Adipocyte (in vitro differentiated cells): Measurements from ENCODE around the gene POU6F2.
"Not testable (repeated sequence)": the region's sequence is repeated elsewhere in the genome, so short reads cannot be mapped to it uniquely, and the experiment has no call there.

Experiments used
- DNase-seq: peaks from one replicate; pipeline ENCODE4 v3.0.0-alpha.2; 2015; ENCODE audit warnings: low read depth
- H3K27me3 ChIP-seq: replicated peaks from 2 replicates; pipeline ENCODE4 v1.7.0; 2013; ENCODE audit warnings: mild to moderate bottlenecking, low read length, moderate library complexity; ENCODE audit not compliant: control insufficient read depth, insufficient read depth
- H3K36me3 ChIP-seq: 2 replicates; pipeline ENCODE4 v1.7.0; 2013; ENCODE audit warnings: low read length, mild to moderate bottlenecking, moderate library complexity; ENCODE audit not compliant: control insufficient read depth, insufficient read depth, severe bottlenecking
- H3K4me1 ChIP-seq: 2 replicates; pipeline ENCODE4 v1.7.0; 2013; ENCODE audit warnings: mild to moderate bottlenecking, low read length, moderate library complexity; ENCODE audit not compliant: control insufficient read depth, insufficient read depth
- H3K4me3 ChIP-seq: 2 replicates; pipeline ENCODE4 v1.7.0; 2013; ENCODE audit warnings: mild to moderate bottlenecking, low read length, moderate library complexity
- H3K9ac ChIP-seq: 2 replicates; pipeline ENCODE4 v1.7.0; 2013; ENCODE audit warnings: mild to moderate bottlenecking, low read length, moderate library complexity
- H3K9me3 ChIP-seq: 2 replicates; pipeline ENCODE4 v1.7.0; 2013; ENCODE audit warnings: mild to moderate bottlenecking, low read length, moderate library complexity; ENCODE audit not compliant: control insufficient read depth

Gene POU6F2

DNA sequence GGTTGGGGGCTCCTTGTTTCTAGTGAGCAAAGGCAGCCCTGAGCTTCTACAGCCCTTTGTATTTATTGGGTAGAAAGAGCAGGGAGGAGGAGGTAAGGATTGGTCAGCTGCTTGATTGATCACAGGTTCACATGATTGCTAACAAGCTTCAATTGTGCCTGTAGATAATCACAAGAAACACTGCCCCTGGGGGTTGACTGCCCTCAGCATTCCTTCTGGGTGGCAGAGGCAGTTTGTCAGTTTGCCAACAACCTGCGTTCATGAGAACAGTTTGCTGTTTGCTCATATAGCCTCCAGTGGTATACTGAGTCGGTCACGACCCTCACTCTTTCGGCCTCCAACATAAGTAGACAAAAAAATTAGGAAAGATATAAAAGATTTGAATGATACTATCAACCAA, 30.2 kb upstream of the POU6F2 start:
- not testable (repeated sequence) for H3K27me3 ChIP-seq, H3K9me3 ChIP-seq, H3K36me3 ChIP-seq, H3K4me3 ChIP-seq, H3K9ac ChIP-seq, DNase-seq, H3K4me1 ChIP-seq

DNA sequence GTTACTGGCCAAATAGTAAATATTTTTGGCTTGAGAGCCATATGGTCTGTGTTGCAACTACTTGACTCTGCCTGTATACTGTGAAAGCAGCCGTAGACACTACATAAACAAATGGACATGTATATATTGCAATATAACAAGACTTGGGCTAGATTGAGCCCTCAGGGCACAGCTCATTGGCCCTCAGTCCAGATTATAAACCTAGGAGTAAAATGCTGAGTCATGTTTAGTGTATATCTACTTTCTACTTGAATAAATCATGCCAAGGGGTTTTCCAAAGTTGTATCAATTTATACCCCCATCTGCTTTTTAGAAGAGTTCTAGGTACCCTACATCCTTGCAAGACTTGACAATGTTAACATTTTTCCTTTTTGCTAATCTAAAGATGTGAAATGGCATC, 27.4 kb upstream of the POU6F2 start:
- DNase-seq, result peak; percentile 12

DNA sequence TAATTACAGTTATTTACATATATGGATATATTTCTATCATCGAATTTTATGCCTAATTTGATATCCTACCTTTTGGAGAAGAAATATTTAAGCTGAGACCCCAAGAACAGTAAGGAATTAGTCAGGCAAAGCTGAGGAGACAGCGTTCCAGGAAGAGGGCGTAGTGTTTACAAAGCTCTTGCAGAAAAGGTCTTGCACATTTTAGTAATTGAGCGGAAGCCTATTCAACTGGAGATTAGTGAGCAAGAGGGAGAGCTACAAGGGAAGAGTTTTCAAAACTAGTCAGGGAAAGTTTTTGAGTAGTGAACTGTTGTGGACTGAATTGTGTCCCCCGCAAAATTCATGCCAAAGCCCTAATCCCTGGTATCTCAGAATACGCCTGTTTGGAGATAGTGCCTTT, 26.5 kb upstream of the POU6F2 start:
- no peak overlapping the region for H3K9ac ChIP-seq
- H3K9me3 ChIP-seq, result no peaks in the 10 kb centered on the region
- DNase-seq, result no peak
- H3K27me3 ChIP-seq, result no peaks in the 10 kb centered on the region
- peaks cover 11% of the 10 kb centered on the region for H3K4me1 ChIP-seq
- H3K4me3 ChIP-seq, result no peak overlapping the region
- no peaks in the 10 kb centered on the region for H3K36me3 ChIP-seq

More for the DNA sequence above, 27.4 kb upstream of the POU6F2 start:
- Histone ChIP-seq H3K9ac (no peak overlapping the region), H3K36me3 (no peaks in the 10 kb centered on the region), H3K9me3 (no peaks in the 10 kb centered on the region), H3K4me1 (peaks cover 11% of the 10 kb centered on the region), H3K27me3 (peaks cover 4% of the 10 kb centered on the region), H3K4me3 (no peak overlapping the region)

DNA sequence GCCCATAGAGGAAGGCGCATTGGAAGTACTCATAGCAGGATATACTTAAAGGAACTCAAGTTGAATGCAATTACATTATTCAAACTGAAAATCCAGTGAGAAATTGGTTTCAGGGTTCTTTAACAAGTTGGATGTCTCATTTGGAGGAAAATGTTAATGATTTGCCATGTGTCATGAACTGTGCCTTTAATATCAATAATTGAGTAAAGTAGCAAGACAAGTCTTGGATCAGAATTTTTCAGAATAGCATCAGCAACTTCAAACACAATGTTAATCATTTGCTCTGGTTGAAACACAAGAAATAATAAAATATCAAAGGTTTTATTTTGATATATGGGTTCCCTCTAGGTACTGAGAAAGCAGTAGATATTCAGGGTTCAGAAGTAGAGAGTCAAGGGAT, 24.5 kb upstream of the POU6F2 start:
- Histone ChIP-seq H3K4me1 (peaks cover 11% of the 10 kb centered on the region), H3K36me3 (no peaks in the 10 kb centered on the region), H3K9ac (no peak overlapping the region), H3K4me3 (no peak overlapping the region), H3K27me3 (no peaks in the 10 kb centered on the region), H3K9me3 (no peaks in the 10 kb centered on the region)
- DNase-seq, result no peak

DNA sequence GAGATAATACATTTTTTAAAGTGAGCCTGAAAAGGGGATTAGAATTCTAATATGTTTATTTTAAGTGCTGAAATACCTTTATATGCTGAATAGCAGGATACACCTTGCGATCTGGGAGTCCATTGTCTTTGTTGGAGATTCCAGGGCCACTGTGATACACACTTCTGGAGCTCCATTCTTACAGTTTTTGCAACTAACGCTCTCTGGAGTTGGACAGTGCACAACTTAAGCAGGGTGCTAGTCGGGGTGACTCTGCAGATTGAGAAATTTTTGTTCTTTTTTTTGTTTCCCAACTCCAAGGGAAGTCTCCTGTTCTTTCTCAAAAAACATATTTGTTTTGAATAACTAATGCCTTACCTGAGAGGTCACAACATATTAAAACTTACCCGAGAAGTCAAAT, 23.7 kb upstream of the POU6F2 start:
- Histone ChIP-seq H3K9ac (no peak overlapping the region), H3K36me3 (no peaks in the 10 kb centered on the region), H3K4me3 (no peak overlapping the region), H3K9me3 (no peaks in the 10 kb centered on the region), H3K27me3 (no peaks in the 10 kb centered on the region), H3K4me1 (peaks cover 11% of the 10 kb centered on the region)
- DNase-seq, result no peak

DNA sequence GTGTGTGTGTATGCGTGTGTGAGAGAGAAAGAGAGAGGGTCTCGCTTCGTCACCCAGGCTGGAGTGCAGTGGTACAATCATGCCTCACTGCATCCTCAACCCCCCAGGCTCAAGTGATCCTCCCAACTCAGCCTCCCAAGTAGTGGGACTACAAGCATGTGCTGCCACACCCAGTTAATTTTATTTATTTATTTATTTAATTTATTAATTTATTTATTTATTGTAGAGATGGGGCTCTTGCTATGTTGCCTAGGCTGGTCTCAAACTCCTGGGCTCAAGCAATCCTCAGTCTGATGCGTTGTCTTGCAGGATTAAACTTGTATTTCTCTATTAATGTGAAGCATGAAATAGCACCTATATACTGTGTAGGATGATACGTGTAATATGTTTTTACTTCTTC, 21.8 kb upstream of the POU6F2 start:
- Histone ChIP-seq H3K36me3 (no peaks in the 10 kb centered on the region), H3K9ac (no peak overlapping the region), H3K4me1 (peaks cover 6% of the 10 kb centered on the region), H3K27me3 (no peaks in the 10 kb centered on the region), H3K9me3 (no peaks in the 10 kb centered on the region), H3K4me3 (no peak overlapping the region)
- DNase-seq, result no peak

DNA sequence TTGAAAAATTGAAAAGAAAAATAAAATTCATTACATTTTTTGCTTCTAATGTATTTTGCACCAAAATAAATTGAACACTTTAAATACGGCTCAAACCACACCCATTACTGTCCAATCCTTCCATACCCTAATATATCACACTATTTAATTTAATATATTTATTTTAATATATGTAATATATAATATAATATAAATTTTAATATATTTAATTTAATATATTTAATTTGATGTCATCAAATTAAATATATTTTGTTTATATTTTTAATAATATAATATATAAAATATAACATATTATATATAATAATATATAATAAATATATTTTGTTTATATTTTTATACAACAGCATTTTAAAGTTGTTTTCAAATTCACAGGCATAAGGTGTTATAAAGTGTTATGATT, 15.7 kb upstream of the POU6F2 start:
- Histone ChIP-seq H3K4me3 (no peak overlapping the region), H3K36me3 (no peaks in the 10 kb centered on the region), H3K9ac (no peak overlapping the region), H3K27me3 (no peaks in the 10 kb centered on the region), H3K9me3 (peaks cover 5% of the 10 kb centered on the region), H3K4me1 (no peaks in the 10 kb centered on the region)
- no peak for DNase-seq

DNA sequence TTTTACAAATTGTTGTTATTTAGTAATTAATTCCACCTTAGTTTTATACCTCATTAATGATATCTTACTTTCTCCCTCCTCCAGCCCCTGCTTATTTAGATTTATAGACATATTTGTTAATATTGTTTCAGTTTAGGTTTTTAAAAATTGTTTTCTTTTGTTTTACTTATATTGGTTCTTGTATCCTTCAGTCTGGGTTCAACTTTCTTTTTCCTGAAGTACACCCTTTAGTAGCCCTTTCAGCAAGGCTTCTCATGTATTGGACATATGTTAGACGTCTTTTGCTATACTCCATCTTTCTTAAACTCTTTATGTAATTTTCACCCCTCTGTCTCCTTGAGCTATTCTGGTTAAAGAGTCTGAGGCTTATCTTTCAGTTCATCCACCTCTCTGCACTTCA, 12.8 kb upstream of the POU6F2 start:
- H3K9me3 ChIP-seq, result peaks cover 5% of the 10 kb centered on the region
- H3K9ac ChIP-seq, result no peak overlapping the region
- DNase-seq, result no peak
- H3K4me1 ChIP-seq, result no peaks in the 10 kb centered on the region
- H3K4me3 ChIP-seq, result no peak overlapping the region
- no peaks in the 10 kb centered on the region for H3K36me3 ChIP-seq
- H3K27me3 ChIP-seq, result no peaks in the 10 kb centered on the region

DNA sequence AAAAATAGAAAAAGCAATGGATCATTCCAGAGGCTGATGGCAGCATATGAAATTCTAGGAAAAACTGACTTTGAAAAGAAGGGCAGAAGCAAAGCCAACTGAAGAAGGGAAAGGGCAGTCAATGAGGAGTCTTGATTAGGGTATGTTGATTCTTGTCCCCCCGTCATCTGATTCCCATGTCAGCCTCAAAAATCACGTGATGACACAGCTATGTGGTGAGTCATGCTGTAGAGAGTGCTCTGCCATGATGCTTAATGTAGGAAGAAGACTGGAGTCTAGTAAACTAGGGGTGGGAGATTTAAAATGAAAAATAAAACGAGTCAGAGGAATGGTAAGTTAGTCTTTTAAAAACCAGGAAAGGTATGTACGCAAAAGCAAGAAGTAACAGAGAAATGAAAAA, 3.9 kb upstream of the POU6F2 start:
- Histone ChIP-seq H3K9ac (no peak overlapping the region), H3K27me3 (peaks cover 39% of the 10 kb centered on the region), H3K9me3 (no peaks in the 10 kb centered on the region), H3K4me3 (no peak overlapping the region), H3K4me1 (no peaks in the 10 kb centered on the region), H3K36me3 (no peaks in the 10 kb centered on the region)
- no peak for DNase-seq

DNA sequence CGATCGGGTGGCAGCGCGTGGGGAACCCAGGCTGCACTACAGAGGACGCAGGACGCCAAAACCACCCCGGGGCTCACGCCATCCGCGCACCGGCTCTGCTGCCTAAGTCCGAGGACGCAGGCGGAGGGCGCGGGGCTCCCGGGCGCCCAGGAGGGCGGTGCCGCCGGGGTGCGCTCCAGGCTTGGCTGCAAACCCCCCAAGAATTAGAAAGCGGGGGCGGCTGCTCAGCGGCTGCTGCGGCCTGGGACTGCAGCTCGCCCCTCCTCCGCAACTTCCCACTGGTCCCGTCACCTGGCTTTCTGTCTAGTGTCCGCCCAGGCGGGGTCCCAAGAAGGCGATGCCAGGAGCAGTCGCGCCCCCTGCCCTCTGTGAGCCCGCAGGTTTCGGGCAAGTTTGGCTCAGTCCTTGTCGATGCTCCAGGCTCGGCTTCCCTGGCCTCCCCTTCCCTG, 1.7 kb upstream of the POU6F2 start:
- Histone ChIP-seq H3K4me1 (no peaks in the 10 kb centered on the region), H3K27me3 (peaks cover 52% of the 10 kb centered on the region), H3K4me3 (no peak overlapping the region), H3K9ac (no peak overlapping the region), H3K9me3 (no peaks in the 10 kb centered on the region), H3K36me3 (no peaks in the 10 kb centered on the region)
- no peak for DNase-seq

DNA sequence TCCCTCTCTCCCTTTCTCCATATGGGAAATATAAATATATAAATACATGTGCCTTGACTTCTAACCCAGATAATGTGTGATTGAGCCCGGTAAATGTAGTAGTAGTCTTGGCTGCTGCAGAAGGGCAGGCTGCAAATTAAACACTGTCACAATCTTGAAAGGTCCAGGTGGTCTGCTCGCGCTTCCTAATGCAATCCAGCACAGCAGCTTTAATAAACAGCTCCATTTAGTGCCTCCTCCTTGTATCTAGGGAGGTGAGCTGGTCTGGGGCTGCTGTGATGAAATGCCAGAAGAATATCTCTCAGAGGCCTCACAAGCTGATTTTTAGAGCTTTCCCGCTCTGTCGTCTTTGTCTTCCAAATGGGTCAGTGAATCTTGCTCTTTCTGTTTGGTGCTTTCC, 782 bp downstream of the POU6F2 start:
- peaks cover 54% of the 10 kb centered on the region for H3K27me3 ChIP-seq
- H3K4me3 ChIP-seq, result no peak overlapping the region
- H3K4me1 ChIP-seq, result no peaks in the 10 kb centered on the region
- DNase-seq, result no peak
- no peak overlapping the region for H3K9ac ChIP-seq
- H3K36me3 ChIP-seq, result no peaks in the 10 kb centered on the region
- no peaks in the 10 kb centered on the region for H3K9me3 ChIP-seq

DNA sequence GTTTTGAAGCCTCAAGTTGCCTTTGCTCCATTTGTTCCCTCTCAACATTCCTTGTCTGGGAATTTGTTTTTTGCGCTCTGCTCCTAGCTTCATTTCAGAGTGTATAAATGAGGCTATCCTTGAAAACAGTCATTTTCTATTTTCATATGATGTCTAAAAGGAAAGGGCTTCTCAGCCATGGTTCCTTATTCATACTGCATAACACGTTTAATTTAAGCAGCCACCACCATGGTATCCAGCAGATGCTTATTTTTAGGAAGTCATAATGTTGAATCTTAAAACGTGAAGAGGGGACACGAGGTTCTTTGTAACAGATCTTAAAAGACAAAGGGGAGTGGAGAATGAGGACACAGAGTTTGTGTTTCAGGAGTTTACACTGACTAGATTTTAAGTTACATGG, 14.5 kb downstream of the POU6F2 start:
- H3K27me3 ChIP-seq, result peaks cover 21% of the 10 kb centered on the region
- no peak for DNase-seq
- H3K36me3 ChIP-seq, result no peaks in the 10 kb centered on the region
- no peaks in the 10 kb centered on the region for H3K4me1 ChIP-seq
- H3K9me3 ChIP-seq, result peaks cover 6% of the 10 kb centered on the region
- H3K9ac ChIP-seq, result no peak overlapping the region
- H3K4me3 ChIP-seq, result no peak overlapping the region
